Immature natural killer cell (primary cell): ENCODE results near the gene NUDT14. TPM values are rescaled to one million over a fixed set of nuclear protein-coding genes. Genes with fewer than 3 reads are reported as not detected.

Experiments
- DNase-seq, 3 donors: peaks; one replicate each; pipeline ENCODE4 v3.0.0; 2022; ENCODE audit warnings: mixed read lengths in 1 of 3
- H3K27ac Mint-ChIP-seq, 6 donors: one replicate each; pipeline ENCODE4 v1.8.0; 2020; ENCODE audit warnings: mixed read lengths in 6 of 6, mild to moderate bottlenecking in 5 of 6, inconsistent platforms in 4 of 6, moderate library complexity in 3 of 6
- H3K27me3 Mint-ChIP-seq, 3 donors: one replicate each; pipeline ENCODE4 v1.8.0; 2020 to 2021; ENCODE audit warnings: low read depth in 3 of 3, mild to moderate bottlenecking in 3 of 3, mixed read lengths in 3 of 3, moderate library complexity in 3 of 3, inconsistent platforms in 1 of 3
- H3K36me3 Mint-ChIP-seq, 3 donors: one replicate each; pipeline ENCODE4 v1.8.0; 2020; ENCODE audit warnings: mixed read lengths in 3 of 3, inconsistent platforms in 2 of 3, mild to moderate bottlenecking in 2 of 3
- H3K4me1 Mint-ChIP-seq, 2 donors: one replicate each; pipeline ENCODE4 v1.8.0; 2020; ENCODE audit warnings: inconsistent platforms in 2 of 2, mild to moderate bottlenecking in 2 of 2, mixed read lengths in 2 of 2, moderate library complexity in 1 of 2
- H3K4me3 Mint-ChIP-seq, 5 donors: one replicate each; pipeline ENCODE4 v1.8.0; 2020; ENCODE audit warnings: mild to moderate bottlenecking in 5 of 5, mixed read lengths in 5 of 5, inconsistent platforms in 3 of 5, moderate library complexity in 3 of 5
- H3K9me3 Mint-ChIP-seq, 6 donors: one replicate each; pipeline ENCODE4 v1.8.0; 2020; ENCODE audit warnings: mild to moderate bottlenecking in 6 of 6, mixed read lengths in 6 of 6, inconsistent platforms in 4 of 6, moderate library complexity in 3 of 6
- polyA plus RNA-seq, 3 donors: library from polyadenylated mRNA; unstranded; fragments of 300-500 nt; fragmentation: Illumina TruSeq; gene quantifications; one replicate each; pipeline ENCODE4 v1.2.3, GENCODE V29; 2021

The NUDT14 gene
- polyA plus RNA-seq, 3 donors from 2014 or later: 21.9 to 29.7 (median 27.3) TPM

- Mint-ChIP-seq H3K4me3 (no peak overlapping the region), H3K27me3 (peaks cover 18 to 27% (median 26%) of the 10 kb centered on the region in 3 donors), H3K4me1 (peaks cover 4 to 10% of the 10 kb centered on the region in 2 donors), H3K9me3 (no peaks in the 10 kb centered on the region), H3K27ac (no peak overlapping the region), H3K36me3 (no peaks in the 10 kb centered on the region)
- no peak for DNase-seq
Observed at GRCh38 chr14:105198588-105198987, 17.5 kb upstream of the NUDT14 start.

DNA sequence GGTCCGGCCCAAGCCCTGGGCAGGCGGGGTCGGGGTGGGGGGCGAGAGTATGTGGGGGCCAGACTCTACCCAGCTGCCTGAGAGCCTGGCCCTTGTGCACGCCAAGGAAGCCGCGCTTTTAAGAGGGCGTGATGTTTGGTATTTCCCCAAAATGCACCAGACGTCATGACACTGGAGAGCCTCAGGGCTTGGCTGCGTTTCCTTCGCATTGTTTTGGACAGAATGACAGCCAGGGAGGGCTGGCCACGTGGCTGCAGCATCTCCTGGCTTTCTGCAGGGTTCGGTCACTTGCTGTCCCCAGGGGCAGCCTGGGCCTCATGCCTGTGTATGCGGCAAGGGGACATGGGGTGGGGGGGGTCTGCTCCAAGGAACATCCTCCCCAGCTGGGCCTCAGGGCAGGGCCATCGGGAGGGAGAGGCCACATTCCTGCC lies 16.1 kb upstream of the NUDT14 start:
- H3K4me1 Mint-ChIP-seq: peaks cover 4 to 12% of the 10 kb centered on the region in 2 donors
- no peak for DNase-seq
- H3K27me3 Mint-ChIP-seq: peaks cover 18 to 29% (median 27%) of the 10 kb centered on the region in 3 donors
- H3K27ac Mint-ChIP-seq: no peak overlapping the region
- no peaks in the 10 kb centered on the region for H3K36me3 Mint-ChIP-seq
- no peaks in the 10 kb centered on the region for H3K9me3 Mint-ChIP-seq
- no peak overlapping the region for H3K4me3 Mint-ChIP-seq

DNA sequence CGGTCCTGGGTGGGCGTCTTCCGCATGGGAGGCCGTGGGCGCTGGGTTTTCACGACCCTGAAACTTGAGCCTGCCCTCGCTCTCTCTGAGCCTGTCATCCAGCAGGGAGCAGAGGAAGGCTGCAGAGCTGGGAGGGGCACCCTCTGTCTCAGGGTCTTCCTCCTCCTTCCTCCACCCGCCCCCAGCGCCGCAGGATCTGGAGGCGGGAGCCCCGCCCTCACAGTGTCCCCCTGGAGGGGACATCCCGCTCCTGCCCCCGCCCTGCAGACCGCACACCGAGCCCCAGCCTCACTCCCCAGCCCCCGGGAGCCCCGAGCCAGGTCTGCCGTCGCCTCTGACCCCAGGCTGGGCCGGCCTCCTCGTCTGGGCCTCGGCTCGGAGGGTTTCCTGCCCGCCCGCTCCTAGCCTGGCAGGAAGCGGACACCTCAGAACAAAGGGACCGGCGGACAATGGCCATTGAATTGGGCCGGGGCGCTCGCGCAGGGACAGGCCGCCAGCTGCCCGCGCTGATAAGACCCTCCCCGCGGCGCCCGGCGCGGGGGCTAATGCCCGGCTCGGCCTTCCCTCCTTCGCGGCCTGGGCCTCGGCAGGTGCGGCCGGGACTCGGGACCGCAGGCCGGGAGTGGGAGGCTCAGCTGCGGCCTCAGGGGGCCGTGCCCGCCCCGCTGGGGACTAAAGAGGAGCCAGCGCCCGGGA lies 15.3 kb upstream of the NUDT14 start:
- no peak overlapping the region for H3K4me3 Mint-ChIP-seq
- no peak for DNase-seq
- peaks cover 18 to 29% (median 21%) of the 10 kb centered on the region in 3 donors for H3K27me3 Mint-ChIP-seq

GRCh38 chr14:105195522-105196264 lies 14.6 kb upstream of the NUDT14 start:
- Mint-ChIP-seq H3K4me3 (no peak overlapping the region), H3K9me3 (no peaks in the 10 kb centered on the region), H3K36me3 (no peaks in the 10 kb centered on the region), H3K4me1 (peaks cover 4 to 12% of the 10 kb centered on the region in 2 donors), H3K27ac (no peak overlapping the region), H3K27me3 (peaks cover 18 to 26% (median 22%) of the 10 kb centered on the region in 3 donors)
- no peak for DNase-seq

More for the DNA sequence above, 15.3 kb upstream of the NUDT14 start:
- Mint-ChIP-seq H3K9me3 (no peaks in the 10 kb centered on the region), H3K27ac (no peak overlapping the region), H3K4me1 (peaks cover 4 to 12% of the 10 kb centered on the region in 2 donors), H3K36me3 (no peaks in the 10 kb centered on the region)

DNA sequence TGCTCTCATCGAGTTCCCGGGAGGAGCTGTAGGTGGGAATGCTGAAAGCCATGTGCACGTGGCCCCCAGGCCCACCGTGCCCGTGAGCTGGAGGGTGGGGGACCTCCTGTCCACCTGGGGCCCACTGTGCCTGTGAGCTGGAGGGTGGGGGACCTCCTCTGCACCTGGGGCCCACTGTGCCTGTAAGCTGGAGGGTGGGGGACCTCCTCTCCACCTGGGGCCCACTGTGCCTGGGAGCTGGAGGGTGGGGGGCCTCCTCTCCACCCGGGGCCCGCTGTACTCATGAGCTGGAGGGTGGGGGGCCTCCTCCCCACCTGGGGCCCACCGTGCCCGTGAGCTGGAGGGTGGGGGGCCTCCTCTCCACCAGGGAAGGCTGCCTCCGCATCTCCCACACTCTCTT lies 13.9 kb upstream of the NUDT14 start:
- DNase-seq: no peak
- Mint-ChIP-seq H3K9me3 (no peaks in the 10 kb centered on the region), H3K27me3 (peaks cover 18 to 23% (median 20%) of the 10 kb centered on the region in 3 donors), H3K36me3 (no peaks in the 10 kb centered on the region), H3K4me1 (peaks cover 4 to 12% of the 10 kb centered on the region in 2 donors), H3K4me3 (no peak overlapping the region), H3K27ac (no peak overlapping the region)

GRCh38 chr14:105193916-105194782 lies 13.0 kb upstream of the NUDT14 start:
- H3K27ac Mint-ChIP-seq: no peak overlapping the region
- H3K36me3 Mint-ChIP-seq: no peaks in the 10 kb centered on the region
- no peak for DNase-seq
- H3K4me1 Mint-ChIP-seq: peaks cover 4 to 12% of the 10 kb centered on the region in 2 donors
- no peaks in the 10 kb centered on the region for H3K9me3 Mint-ChIP-seq
- peak overlapping the region in 2 of 5 donors; percentile 24 to 44 for H3K4me3 Mint-ChIP-seq
- H3K27me3 Mint-ChIP-seq: peaks cover 13 to 18% (median 14%) of the 10 kb centered on the region in 3 donors

DNA sequence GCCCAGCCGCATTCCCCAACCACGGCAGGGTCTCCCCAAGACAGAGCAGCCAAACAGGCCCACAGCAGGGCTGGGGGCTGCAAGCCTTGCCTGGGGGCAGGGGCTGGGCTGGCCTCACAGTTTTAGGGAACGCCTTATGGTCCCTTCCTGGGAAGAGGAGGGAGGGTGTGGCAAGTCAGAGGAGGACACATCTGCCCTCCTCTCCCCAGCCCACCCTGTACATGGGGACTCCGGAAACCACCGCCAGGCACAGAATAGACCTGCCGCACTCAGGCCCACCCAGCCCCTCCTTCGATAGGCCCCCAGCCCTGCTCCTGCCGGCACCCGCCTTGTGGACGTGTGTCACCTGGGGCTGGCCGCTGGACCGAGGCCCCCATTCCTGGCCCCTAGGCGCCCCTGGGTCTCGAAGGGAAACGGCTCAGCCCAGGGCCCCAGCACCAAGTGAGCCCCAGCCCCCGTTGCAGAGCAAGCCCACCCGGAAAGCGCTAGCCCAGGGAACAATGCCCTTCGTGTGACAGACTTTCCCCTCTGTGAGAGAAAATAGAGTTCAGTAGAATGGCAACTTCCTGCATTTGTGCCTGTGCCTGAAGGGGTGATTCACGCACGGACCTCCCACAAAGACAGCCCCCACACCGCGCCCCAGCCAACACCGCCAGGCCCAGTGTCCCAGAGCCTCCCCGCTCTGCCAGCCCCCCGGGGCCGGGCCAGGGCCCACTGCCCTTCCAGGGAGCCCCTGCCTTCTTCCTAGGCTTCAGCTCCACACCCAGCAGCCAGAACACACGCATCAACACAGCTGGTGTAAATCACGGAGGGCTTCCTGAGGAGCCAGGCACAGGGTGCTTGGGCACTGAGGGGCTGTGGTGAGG lies 12.0 kb upstream of the NUDT14 start:
- H3K27me3 Mint-ChIP-seq: peaks cover 8 to 12% (median 8%) of the 10 kb centered on the region in 3 donors
- no peak overlapping the region for H3K27ac Mint-ChIP-seq
- peak overlapping the region in 1 of 5 donors; percentile 10 for H3K4me3 Mint-ChIP-seq

DNA sequence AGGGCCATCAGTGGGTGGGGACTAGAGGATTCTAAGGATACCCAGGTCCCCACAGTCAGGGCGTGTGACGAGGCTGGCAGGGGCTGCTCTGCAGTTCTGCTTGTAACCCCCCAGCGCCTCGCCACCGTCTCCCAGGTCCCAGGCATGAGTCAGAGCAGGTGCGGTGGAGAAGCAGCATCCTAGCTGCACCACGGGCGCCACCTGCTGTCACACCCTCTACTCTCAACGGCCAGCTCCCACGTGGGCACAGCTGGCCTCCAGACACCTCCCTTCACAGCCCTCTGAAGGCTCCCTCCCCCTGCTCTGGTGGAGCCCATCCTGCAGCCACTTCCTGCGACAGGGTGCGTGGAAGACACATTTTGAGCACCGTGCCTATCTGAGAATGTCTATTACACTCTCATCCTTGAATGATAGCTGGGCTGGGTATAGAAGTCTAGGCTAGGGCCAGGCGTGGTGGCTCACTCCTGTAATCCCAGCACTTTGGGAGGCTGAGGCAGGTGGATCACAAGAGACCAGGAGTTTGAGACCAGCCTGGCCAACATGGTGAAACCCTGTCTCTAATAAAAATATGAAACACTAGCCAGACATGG lies 6.9 kb upstream of the NUDT14 start:
- Mint-ChIP-seq H3K27me3 (peaks cover 0 to 9% (median 2%) of the 10 kb centered on the region in 3 donors), H3K27ac (no peak overlapping the region), H3K4me1 (no peaks in the 10 kb centered on the region), H3K36me3 (no peaks in the 10 kb centered on the region), H3K9me3 (peaks cover 0 to 1% (median 0%) of the 10 kb centered on the region in 6 donors), H3K4me3 (no peak overlapping the region)
- no peak for DNase-seq

More for the DNA sequence above, 12.0 kb upstream of the NUDT14 start:
- H3K36me3 Mint-ChIP-seq: no peaks in the 10 kb centered on the region
- H3K4me1 Mint-ChIP-seq: peaks cover 4 to 12% of the 10 kb centered on the region in 2 donors
- no peak for DNase-seq
- peaks cover 0 to under 1% (median 0%) of the 10 kb centered on the region in 6 donors for H3K9me3 Mint-ChIP-seq

- H3K27ac Mint-ChIP-seq: no peak overlapping the region
- H3K36me3 Mint-ChIP-seq: no peaks in the 10 kb centered on the region
- no peak overlapping the region for H3K4me3 Mint-ChIP-seq
- peaks cover 0 to 1% (median 0%) of the 10 kb centered on the region in 6 donors for H3K9me3 Mint-ChIP-seq
- DNase-seq: no peak
- peaks cover 3 to 9% (median 3%) of the 10 kb centered on the region in 3 donors for H3K27me3 Mint-ChIP-seq
- peaks cover 0 to 4% of the 10 kb centered on the region in 2 donors for H3K4me1 Mint-ChIP-seq
Observed at GRCh38 chr14:105187116-105187515, 6.0 kb upstream of the NUDT14 start.

DNA sequence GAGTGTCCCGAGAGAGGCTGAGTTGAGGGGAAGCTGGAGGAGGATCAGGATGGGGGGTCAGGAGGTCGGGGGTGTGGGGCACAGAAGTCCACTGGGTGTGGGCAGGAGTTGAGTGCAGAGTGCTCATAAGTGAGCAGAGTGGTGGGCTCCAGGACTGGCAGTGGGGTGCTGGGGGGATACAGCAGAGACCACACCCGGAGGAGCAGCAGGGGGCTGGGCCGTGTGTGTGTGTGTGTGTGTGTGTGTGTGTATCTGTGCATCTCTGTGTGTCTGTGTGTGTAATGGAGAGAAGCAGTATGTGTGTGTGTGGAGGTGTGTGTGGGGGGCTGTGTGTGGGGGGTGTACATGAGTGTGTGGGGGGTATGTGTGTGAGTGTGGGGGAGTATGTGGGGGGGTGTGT lies 4.9 kb upstream of the NUDT14 start:
- H3K27me3 Mint-ChIP-seq: peaks cover 3 to 7% (median 3%) of the 10 kb centered on the region in 3 donors
- peaks cover 0 to 1% (median 0%) of the 10 kb centered on the region in 6 donors for H3K9me3 Mint-ChIP-seq
- no peaks in the 10 kb centered on the region for H3K36me3 Mint-ChIP-seq
- no peak for DNase-seq
- peaks cover 0 to 7% of the 10 kb centered on the region in 2 donors for H3K4me1 Mint-ChIP-seq
- H3K27ac Mint-ChIP-seq: no peak overlapping the region
- H3K4me3 Mint-ChIP-seq: no peak overlapping the region

- H3K4me3 Mint-ChIP-seq: no peak overlapping the region
- no peak for DNase-seq
- peaks cover 6 to 13% of the 10 kb centered on the region in 2 donors for H3K4me1 Mint-ChIP-seq
- no peaks in the 10 kb centered on the region for H3K36me3 Mint-ChIP-seq
- peaks cover 0 to 1% (median 0%) of the 10 kb centered on the region in 6 donors for H3K9me3 Mint-ChIP-seq
- H3K27me3 Mint-ChIP-seq: peaks cover 3 to 7% (median 3%) of the 10 kb centered on the region in 3 donors
- H3K27ac Mint-ChIP-seq: no peak overlapping the region
Observed at GRCh38 chr14:105185001-105185400, 3.9 kb upstream of the NUDT14 start.

- no peak overlapping the region for H3K4me3 Mint-ChIP-seq
Observed at GRCh38 chr14:105184461-105184860, 3.3 kb upstream of the NUDT14 start.

More at GRCh38 chr14:105184461-105184860, 3.3 kb upstream of the NUDT14 start:
- H3K36me3 Mint-ChIP-seq: no peaks in the 10 kb centered on the region
- DNase-seq: no peak
- H3K4me1 Mint-ChIP-seq: peaks cover 8 to 16% of the 10 kb centered on the region in 2 donors
- H3K9me3 Mint-ChIP-seq: peaks cover 0 to 1% (median 0%) of the 10 kb centered on the region in 6 donors
- no peak overlapping the region for H3K27ac Mint-ChIP-seq
- peaks cover 3 to 7% (median 3%) of the 10 kb centered on the region in 3 donors for H3K27me3 Mint-ChIP-seq
